ENCODE measurements around the gene CSAD. TPM values are rescaled to one million over a fixed set of nuclear protein-coding genes. Genes with fewer than 3 reads are reported as not detected.

The CSAD gene
- total RNA-seq, 6 experiments from 2014 or later = 20.6 to 54.2 (median 37.1) TPM

GRCh38 chr12:53194973-53195372, 14.2 kb upstream of the CSAD start:
- TF ChIP-seq CTCF (IDR thresholded peaks at IDR 0.05) = no peak
- H3K36me3 ChIP-seq = peaks cover 0 to 3% (median 0%) of the 10 kb centered on the region in 4 donors
- H3K4me1 ChIP-seq = peaks cover 0 to 19% (median 4%) of the 10 kb centered on the region in 4 donors
- no peak overlapping the region for H3K4me3 ChIP-seq
- no peaks in the 10 kb centered on the region for H3K9me3 ChIP-seq
- 80% methylated on average over 1 of the region's 1 CpG for WGBS (ENCODE audit: insufficient coverage, low coverage, low lambda C conversion rate, missing lambda C conversion rate)
- no peaks in the 10 kb centered on the region for H3K27me3 ChIP-seq
- no peak overlapping the region for H3K27ac ChIP-seq
- DNase-seq (no peak), ATAC-seq (no peak)
- intact Hi-C loops (cut with DNase I) = loop anchor here (5.0 to 10.0 kb wide), 4 partner anchors 33 to 130 kb away; no protein-coding TSS in a partner anchor

GRCh38 chr12:53193985-53194716, 13.4 kb upstream of the CSAD start:
- Histone ChIP-seq H3K27me3 (no peaks in the 10 kb centered on the region), H3K27ac (no peak overlapping the region), H3K4me3 (no peak overlapping the region), H3K9me3 (no peaks in the 10 kb centered on the region), H3K36me3 (peaks cover 0 to 3% (median 0%) of the 10 kb centered on the region in 4 donors), H3K4me1 (peaks cover 0 to 19% (median 4%) of the 10 kb centered on the region in 4 donors)
- DNase-seq (no peak), ATAC-seq (no peak)
- TF ChIP-seq POLR2A (IDR thresholded peaks at IDR 0.05) = no peak
- no peak for TF ChIP-seq CTCF (IDR thresholded peaks at IDR 0.05)
- 72% methylated on average over 6 of the region's 11 CpGs for WGBS (ENCODE audit: insufficient coverage, low coverage, low lambda C conversion rate, missing lambda C conversion rate)
- intact Hi-C loops (cut with DNase I) = loop anchor here (5.0 to 10.0 kb wide), 2 partner anchors 127 to 129 kb away; no protein-coding TSS in a partner anchor

DNA sequence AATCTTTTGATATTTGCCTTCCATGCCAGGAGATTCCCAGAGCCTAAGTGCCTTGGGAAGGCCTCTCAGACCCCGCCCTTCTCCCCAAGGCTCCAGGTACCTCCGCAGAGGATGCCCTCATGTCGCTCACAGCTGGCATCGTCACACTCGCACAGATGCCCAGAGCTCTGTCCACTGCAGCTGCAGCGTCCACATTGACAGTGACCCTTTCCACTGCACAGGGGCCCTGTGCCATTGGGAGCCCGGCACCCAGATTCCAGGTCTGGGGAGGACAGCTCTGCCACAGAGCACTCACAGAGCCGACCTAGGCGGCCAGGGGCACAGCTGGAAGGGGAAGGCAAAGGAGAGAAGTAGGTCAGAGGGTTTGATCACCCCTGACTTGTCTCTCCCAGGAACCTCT, 12.3 kb upstream of the CSAD start:
- Histone ChIP-seq H3K36me3 (peaks cover 0 to 5% (median 0%) of the 10 kb centered on the region in 4 donors), H3K9me3 (no peaks in the 10 kb centered on the region), H3K27ac (no peak overlapping the region), H3K27me3 (no peaks in the 10 kb centered on the region), H3K4me1 (peaks cover 0 to 17% (median 4%) of the 10 kb centered on the region in 4 donors), H3K4me3 (no peak overlapping the region)
- intact Hi-C loops (cut with DNase I) = loop anchor here (5.0 to 10.0 kb wide), 2 partner anchors 126 to 128 kb away; no protein-coding TSS in a partner anchor
- ATAC-seq (no peak), DNase-seq (no peak)
- no peak for TF ChIP-seq CTCF (IDR thresholded peaks at IDR 0.05)
- no peak for TF ChIP-seq POLR2A (IDR thresholded peaks at IDR 0.05)
- WGBS (ENCODE audit: insufficient coverage, low coverage, low lambda C conversion rate, missing lambda C conversion rate) = 57% methylated on average over 3 of the region's 9 CpGs

DNA sequence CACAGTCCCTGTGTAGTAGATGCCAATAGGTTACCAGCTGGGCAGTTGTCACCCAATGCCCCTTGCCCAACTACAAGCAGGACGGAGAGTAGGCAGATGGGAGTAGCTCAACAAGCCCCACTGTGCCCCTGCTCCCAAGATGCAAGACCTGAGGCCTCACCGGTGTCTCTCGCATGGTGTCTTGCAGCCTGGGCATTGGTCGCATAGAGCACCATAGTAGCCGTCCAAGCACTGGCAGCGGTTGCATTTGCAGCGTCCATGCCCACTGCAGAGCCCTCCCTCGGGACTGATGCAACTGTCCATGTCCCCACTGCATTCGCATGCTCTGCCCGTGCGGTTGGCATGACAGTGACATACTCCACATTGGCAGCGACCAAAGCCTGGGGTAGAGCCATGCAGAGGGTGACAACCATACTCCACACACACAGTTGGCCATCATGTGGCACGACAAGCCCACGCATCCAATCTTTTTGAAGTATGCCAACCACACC, 11.9 kb upstream of the CSAD start:
- DNase-seq (no peak), ATAC-seq (no peak)
- WGBS (ENCODE audit: insufficient coverage, low coverage, low lambda C conversion rate, missing lambda C conversion rate) = no CpG with 5 or more reads among the region's 14 CpGs
- Histone ChIP-seq H3K36me3 (peaks cover 0 to 10% (median 2%) of the 10 kb centered on the region in 4 donors), H3K27me3 (no peaks in the 10 kb centered on the region), H3K4me1 (peaks cover 0 to 14% (median 4%) of the 10 kb centered on the region in 4 donors), H3K9me3 (no peaks in the 10 kb centered on the region), H3K27ac (no peak overlapping the region), H3K4me3 (no peak overlapping the region)
- no peak for TF ChIP-seq CTCF (IDR thresholded peaks at IDR 0.05)
- no peak for TF ChIP-seq POLR2A (IDR thresholded peaks at IDR 0.05)
- intact Hi-C loops (cut with DNase I) = loop anchor here (5.0 to 10.0 kb wide), 2 partner anchors 125 to 128 kb away; no protein-coding TSS in a partner anchor

Data from right lobe of liver (tissue), 6 donors.